Large intestine (tissue), 3 donors: ENCODE measurements around the gene PHLDA2. TPM values are rescaled to one million over a fixed set of nuclear protein-coding genes. Genes with fewer than 3 reads are reported as not detected.

ENCODE experiments used
- DNase-seq, 2 donors: peaks; one replicate each; pipeline versions ENCODE4 v3.0.0 to v3.0.0-alpha.2; 2013
- H3K27ac ChIP-seq: one replicate; pipeline ENCODE4 v1.5.1; 2013; ENCODE audit warnings: low read length
- H3K27me3 ChIP-seq: 2 replicates; pipeline ENCODE4 v1.6.1; 2013; ENCODE audit warnings: low read length; ENCODE audit not compliant: control insufficient read depth, insufficient read depth
- H3K36me3 ChIP-seq: 2 replicates; pipeline ENCODE4 v1.6.1; 2013; ENCODE audit warnings: low read length; ENCODE audit not compliant: control insufficient read depth, insufficient read depth
- H3K4me1 ChIP-seq: one replicate; pipeline ENCODE4 v1.6.1; 2013; ENCODE audit warnings: low read length; ENCODE audit not compliant: control insufficient read depth, insufficient read depth
- H3K4me3 ChIP-seq: one replicate; pipeline ENCODE4 v1.5.1; 2013; ENCODE audit warnings: low read length
- H3K9me3 ChIP-seq: one replicate; pipeline ENCODE4 v1.6.1; 2013; ENCODE audit warnings: mild to moderate bottlenecking, low read depth, low read length, moderate library complexity; ENCODE audit not compliant: control insufficient read depth
- WGBS: methylation state at CpG from one replicate; pipeline ENCODE4 v1.1.5; 2013; ENCODE audit warnings: low lambda C conversion rate; ENCODE audit not compliant: insufficient coverage; 5-methylcytosine and 5-hydroxymethylcytosine counted together
- polyA plus RNA-seq: library from polyadenylated mRNA; unstranded; fragments of 120-200 nt; gene quantifications from one replicate; pipeline ENCODE4 v1.2.1, GENCODE V29; 2013

Gene PHLDA2
- polyA plus RNA-seq, 1 donor, result 7.3 TPM

DNA sequence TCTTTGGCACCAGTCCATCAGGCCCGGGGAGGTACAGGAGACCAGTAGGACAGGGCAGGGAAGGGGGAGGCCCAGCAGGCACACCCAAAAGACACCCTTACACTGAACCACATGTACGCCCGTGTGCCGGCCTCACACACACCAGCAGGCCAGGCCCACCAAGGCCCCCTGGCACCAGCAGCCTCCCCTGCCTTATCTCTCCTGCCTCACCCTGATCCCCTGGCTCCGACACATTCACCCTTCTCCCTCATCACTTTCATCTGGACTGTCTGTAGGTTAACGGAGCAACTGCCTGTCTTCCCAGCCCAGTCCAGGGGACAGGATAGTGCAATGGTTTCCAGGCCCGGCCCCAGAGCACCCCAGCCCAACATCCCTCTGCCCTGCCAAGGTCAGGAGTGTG lies 48.6 kb downstream of the PHLDA2 start:
- Histone ChIP-seq H3K27me3 (no peaks in the 10 kb centered on the region), H3K27ac (no peak overlapping the region), H3K36me3 (peaks cover 14% of the 10 kb centered on the region), H3K4me1 (peaks cover 6% of the 10 kb centered on the region), H3K9me3 (peaks cover 19% of the 10 kb centered on the region), H3K4me3 (no peak overlapping the region)
- no peak for DNase-seq
- WGBS, result no CpG with 5 or more reads among the region's 7 CpGs

DNA sequence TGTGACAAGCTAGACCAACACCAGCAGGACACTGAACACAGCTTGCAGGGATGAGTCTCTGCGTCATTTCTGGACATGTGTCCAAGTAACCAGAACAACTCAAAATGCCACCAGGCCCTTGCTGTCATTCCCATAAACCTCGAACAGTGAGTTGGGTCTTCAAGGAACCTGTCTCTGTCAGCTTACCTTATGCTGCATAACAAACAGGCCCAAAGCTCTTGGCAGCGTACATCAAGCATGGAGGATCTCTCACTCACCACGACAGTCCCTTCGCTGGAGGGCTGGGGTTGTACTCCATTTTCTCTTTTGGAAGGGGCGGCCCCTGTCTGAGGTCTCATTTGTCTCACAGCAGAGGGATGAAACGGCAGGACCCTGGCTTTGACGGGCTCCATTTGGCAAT lies 50.4 kb downstream of the PHLDA2 start:
- H3K9me3 ChIP-seq, result peaks cover 17% of the 10 kb centered on the region
- peaks cover 14% of the 10 kb centered on the region for H3K36me3 ChIP-seq
- H3K4me1 ChIP-seq, result peaks cover 6% of the 10 kb centered on the region
- no peak overlapping the region for H3K4me3 ChIP-seq
- H3K27ac ChIP-seq, result no peak overlapping the region
- DNase-seq, result no peak
- H3K27me3 ChIP-seq, result no peaks in the 10 kb centered on the region
- WGBS, result 100% methylated on average over 1 of the region's 8 CpGs

Other genes with a start within 250 kb of the PHLDA2 start
- 2.8 TPM for gene KCNQ1OT1, start 229.4 kb downstream of the PHLDA2 start, polyA plus RNA-seq
- 197 TPM for gene CDKN1C, start 43.6 kb downstream of the PHLDA2 start, polyA plus RNA-seq
- gene NAP1L4, start 62.9 kb upstream of the PHLDA2 start, polyA plus RNA-seq, result 116 TPM
- 41.6 TPM for gene CARS1, start 128.0 kb upstream of the PHLDA2 start, polyA plus RNA-seq
- 14.1 TPM for gene OSBPL5, start 235.9 kb upstream of the PHLDA2 start, polyA plus RNA-seq